GM19193 (cell line): ENCODE data around the gene ROR2.

Experiments
- POLR2A ChIP-seq: IDR thresholded peaks from 4 replicates; pipeline ENCODE4 v1.6.1; 2011; ENCODE audit not compliant: insufficient read depth, insufficient read length; ENCODE audit errors: extremely low read depth

ROR2 gene

GRCh38 chr9:91694081-91694870, 255.8 kb downstream of the ROR2 start:
- TF ChIP-seq POLR2A = no peak

- TF ChIP-seq POLR2A = no peak
Observed at GRCh38 chr9:91693226-91693625, 256.8 kb downstream of the ROR2 start.

- no peak for TF ChIP-seq POLR2A
Observed at GRCh38 chr9:91690540-91691249, 259.3 kb downstream of the ROR2 start.

- TF ChIP-seq POLR2A = no peak
Observed at GRCh38 chr9:91689006-91689405, 261.0 kb downstream of the ROR2 start.

- no peak for TF ChIP-seq POLR2A
Observed at GRCh38 chr9:91683269-91683668, 266.8 kb downstream of the ROR2 start.

- TF ChIP-seq POLR2A = no peak
Observed at GRCh38 chr9:91682806-91683205, 267.2 kb downstream of the ROR2 start.

- no peak for TF ChIP-seq POLR2A
Observed at GRCh38 chr9:91681461-91682305, 268.3 kb downstream of the ROR2 start.

GRCh38 chr9:91680998-91681397, 269.0 kb downstream of the ROR2 start:
- TF ChIP-seq POLR2A = no peak

- no peak for TF ChIP-seq POLR2A
Observed at GRCh38 chr9:91680106-91680505, 269.9 kb downstream of the ROR2 start.

- TF ChIP-seq POLR2A = no peak
Observed at GRCh38 chr9:91678807-91679580, 271.0 kb downstream of the ROR2 start.

GRCh38 chr9:91677822-91678436, 272.1 kb downstream of the ROR2 start:
- TF ChIP-seq POLR2A = no peak

- no peak for TF ChIP-seq POLR2A
Observed at GRCh38 chr9:91677331-91677730, 272.7 kb downstream of the ROR2 start.

- TF ChIP-seq POLR2A = no peak
Observed at GRCh38 chr9:91676046-91676445, 274.0 kb downstream of the ROR2 start.

- TF ChIP-seq POLR2A = no peak
Observed at GRCh38 chr9:91664663-91665062, 285.4 kb downstream of the ROR2 start.

- TF ChIP-seq POLR2A = no peak
Observed at GRCh38 chr9:91663858-91664257, 286.2 kb downstream of the ROR2 start.

- TF ChIP-seq POLR2A = no peak
Observed at GRCh38 chr9:91661451-91661850, 288.6 kb downstream of the ROR2 start.
